HTERT RPE-1 (cell line): Measurements from ENCODE around the gene RAB6B.

ENCODE experiments used
- in situ Hi-C: fragments of 300-500 bp; cut with MboI; formaldehyde crosslinking; loops from 4 replicates; pipeline ENCODE4 v1.14.3; 2020; ENCODE audit warnings: low sequenced_read_pairs

The RAB6B gene

GRCh38 chr3:133860519-133860918, 35.2 kb downstream of the RAB6B start:
- in situ Hi-C loops = no loop called here

GRCh38 chr3:133859381-133860234, 36.1 kb downstream of the RAB6B start:
- in situ Hi-C loops = no loop called here

GRCh38 chr3:133857767-133858166, 37.9 kb downstream of the RAB6B start:
- in situ Hi-C loops = no loop called here

GRCh38 chr3:133856316-133856715, 39.4 kb downstream of the RAB6B start:
- in situ Hi-C loops = no loop called here

GRCh38 chr3:133855772-133856171, 39.9 kb downstream of the RAB6B start:
- in situ Hi-C loops = no loop called here

GRCh38 chr3:133855002-133855370, 40.7 kb downstream of the RAB6B start:
- in situ Hi-C loops = no loop called here

GRCh38 chr3:133854264-133855001, 41.2 kb downstream of the RAB6B start:
- in situ Hi-C loops = no loop called here

- in situ Hi-C loops = no loop called here
These were observed 41.8 kb downstream of the RAB6B start for GRCh38 chr3:133853925-133854227.

GRCh38 chr3:133853063-133853924, 42.4 kb downstream of the RAB6B start:
- in situ Hi-C loops = no loop called here

- in situ Hi-C loops = no loop called here
These were observed 43.8 kb downstream of the RAB6B start for GRCh38 chr3:133851931-133852330.

GRCh38 chr3:133851266-133851906, 44.3 kb downstream of the RAB6B start:
- in situ Hi-C loops = no loop called here

DNA sequence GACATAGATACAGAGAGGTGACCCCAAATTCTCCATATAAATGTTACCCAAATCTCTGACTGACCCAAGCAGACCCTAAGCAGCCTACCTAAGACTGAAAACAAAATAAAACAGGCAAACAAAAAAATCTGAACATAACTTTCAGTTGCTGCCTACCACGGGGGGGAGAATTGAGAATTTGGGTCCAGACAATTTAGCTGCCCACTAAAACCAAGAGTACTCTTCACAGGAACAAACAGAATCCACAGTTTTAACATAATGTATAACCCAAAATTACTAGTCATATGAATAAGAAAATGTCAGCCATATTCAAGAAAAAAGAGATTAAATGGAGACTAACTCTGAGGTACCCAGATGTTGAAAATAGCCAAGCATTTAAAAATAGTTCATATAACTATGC, 45.6 kb downstream of the RAB6B start:
- in situ Hi-C loops = no loop called here

GRCh38 chr3:133849346-133849745, 46.3 kb downstream of the RAB6B start:
- in situ Hi-C loops = no loop called here

DNA sequence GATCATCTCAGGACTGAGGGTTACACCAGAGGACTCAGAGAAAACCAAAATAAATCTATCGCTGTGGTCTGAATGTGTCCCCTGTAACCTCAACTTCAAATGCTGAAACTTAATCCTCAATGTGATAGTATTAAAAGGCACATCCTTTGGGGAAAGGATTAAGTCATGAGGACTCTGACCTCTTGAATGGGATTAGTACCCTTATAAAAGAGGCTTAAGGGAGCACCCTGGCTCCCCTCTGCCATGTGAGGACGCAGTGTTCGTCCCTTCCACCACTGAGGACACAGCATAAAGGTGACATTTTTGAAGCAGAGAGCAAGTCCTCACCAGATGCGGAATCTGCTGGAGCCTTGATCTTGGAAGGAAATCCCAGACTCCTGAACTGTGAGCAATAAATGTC, 50.6 kb downstream of the RAB6B start:
- in situ Hi-C loops = no loop called here

GRCh38 chr3:133843634-133844033, 52.0 kb downstream of the RAB6B start:
- in situ Hi-C loops = no loop called here

DNA sequence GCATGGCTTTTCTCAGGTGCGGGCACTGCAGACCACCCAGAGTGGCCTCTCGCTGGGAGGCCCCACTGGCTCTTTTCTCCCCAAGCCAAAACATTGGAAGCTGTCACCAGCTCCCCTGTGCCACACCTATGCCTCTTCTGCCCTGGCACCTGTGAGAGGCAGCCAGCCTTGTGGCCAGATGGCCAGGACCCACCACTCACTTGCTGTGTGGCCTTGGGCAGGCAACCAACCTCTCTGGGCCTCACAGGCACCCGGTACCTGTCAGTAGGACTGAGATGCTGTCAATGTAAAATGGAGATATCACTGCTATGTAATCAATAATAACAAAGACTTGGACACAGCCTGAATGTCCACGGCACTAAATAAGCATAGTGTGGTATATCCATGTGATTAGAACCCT, 53.5 kb downstream of the RAB6B start:
- in situ Hi-C loops = no loop called here

GRCh38 chr3:133841196-133841595, 54.5 kb downstream of the RAB6B start:
- in situ Hi-C loops = no loop called here

DNA sequence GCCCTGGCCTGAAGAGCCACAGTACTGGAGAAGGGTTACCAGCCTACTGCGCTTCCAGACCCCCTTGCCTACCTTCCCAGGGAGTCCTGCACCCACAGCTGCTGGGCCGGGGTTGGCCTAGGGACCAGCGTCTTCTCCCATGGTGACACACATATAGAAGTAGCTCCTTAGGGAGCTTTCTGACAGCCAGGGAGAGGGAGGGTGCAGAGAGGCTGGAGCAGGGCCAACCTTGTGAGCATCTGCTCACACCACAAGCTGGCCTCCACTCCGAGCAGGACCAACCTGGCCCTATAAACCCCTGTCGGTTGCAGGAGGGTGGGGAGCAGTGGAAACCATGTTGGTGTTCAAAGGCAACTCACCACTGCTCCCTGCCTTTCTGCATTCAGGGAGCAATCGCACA, 54.9 kb downstream of the RAB6B start:
- in situ Hi-C loops = no loop called here

GRCh38 chr3:133840055-133840737, 55.5 kb downstream of the RAB6B start:
- in situ Hi-C loops = no loop called here
